ENCODE data around the gene FERMT1. TPM values are rescaled to one million over a fixed set of nuclear protein-coding genes. Genes with fewer than 3 reads are reported as not detected.

FERMT1 gene
- total and polyA plus RNA-seq, 2 donors (not counting 3 experiments of a cell fraction or from before 2014, with no cell fraction given), result 0.11 to 1.5 TPM

DNA sequence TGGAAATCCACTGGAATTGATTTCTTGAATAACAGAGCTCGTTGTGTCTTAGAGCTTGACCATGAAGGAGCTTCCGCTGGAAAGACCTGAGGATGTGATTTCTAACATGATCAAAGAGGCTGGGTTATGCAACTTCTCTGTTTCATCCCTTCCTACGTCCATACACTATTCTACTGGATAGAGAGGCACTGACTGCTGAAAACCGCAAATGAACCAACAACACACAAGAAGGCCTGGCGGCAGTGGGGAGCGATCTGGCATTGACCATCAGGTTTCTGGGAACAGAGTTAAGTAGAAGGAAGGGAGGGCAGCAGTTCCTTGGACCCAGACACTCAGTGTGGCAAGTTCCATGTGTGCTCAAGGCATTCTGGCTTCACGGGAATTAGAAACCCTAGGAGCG, 82.3 kb downstream of the FERMT1 start:
- Histone ChIP-seq H3K9me3 (replicated peaks; ENCODE audit: control insufficient read depth, insufficient read depth, low read length) (no peaks in the 10 kb centered on the region), H3K36me3 (ENCODE audit: control insufficient read depth in 2 of 2, extremely low read depth in 1 of 2, insufficient read depth in 2 of 2, low read length in 2 of 2) (peaks cover 10 to 26% of the 10 kb centered on the region in 2 experiments), H3K79me2 (ENCODE audit: control insufficient read depth, insufficient read depth, low read length) (no peaks in the 10 kb centered on the region), H3K4me1 (ENCODE audit: control insufficient read depth, extremely low read depth, insufficient read depth, low read length) (no peaks in the 10 kb centered on the region), H3K9ac (replicated peaks; ENCODE audit: extremely low read depth, insufficient read depth, low read length) (no peak overlapping the region), H3K9me1 (replicated peaks; ENCODE audit: control insufficient read depth, extremely low read depth, insufficient read depth, low read length) (no peaks in the 10 kb centered on the region), H3K27ac (ENCODE audit: insufficient read depth, low read depth, low read length) (no peak overlapping the region), H3K27me3 (ENCODE audit: control insufficient read depth in 2 of 2, insufficient read depth in 2 of 2, low read length in 2 of 2) (no peaks in the 10 kb centered on the region), H3K4me2 (ENCODE audit: insufficient read depth, low read length) (no peak overlapping the region), H2AFZ (ENCODE audit: low read depth, low read length) (no peak overlapping the region), H4K20me1 (replicated peaks; ENCODE audit: control insufficient read depth, extremely low read depth, insufficient read depth, low read length) (no peaks in the 10 kb centered on the region), H3K4me3 (replicated peaks in 1 of 3; ENCODE audit: insufficient read depth in 1 of 3, low read depth in 1 of 3, low read length in 3 of 3) (no peak overlapping the region)
- DNase-seq (ENCODE audit: low read depth, low spot score) (no peak), FAIRE-seq (no peak)
- no TSS peak for BruUV-seq (replicated peaks)
- TF ChIP-seq, protein P1, sequence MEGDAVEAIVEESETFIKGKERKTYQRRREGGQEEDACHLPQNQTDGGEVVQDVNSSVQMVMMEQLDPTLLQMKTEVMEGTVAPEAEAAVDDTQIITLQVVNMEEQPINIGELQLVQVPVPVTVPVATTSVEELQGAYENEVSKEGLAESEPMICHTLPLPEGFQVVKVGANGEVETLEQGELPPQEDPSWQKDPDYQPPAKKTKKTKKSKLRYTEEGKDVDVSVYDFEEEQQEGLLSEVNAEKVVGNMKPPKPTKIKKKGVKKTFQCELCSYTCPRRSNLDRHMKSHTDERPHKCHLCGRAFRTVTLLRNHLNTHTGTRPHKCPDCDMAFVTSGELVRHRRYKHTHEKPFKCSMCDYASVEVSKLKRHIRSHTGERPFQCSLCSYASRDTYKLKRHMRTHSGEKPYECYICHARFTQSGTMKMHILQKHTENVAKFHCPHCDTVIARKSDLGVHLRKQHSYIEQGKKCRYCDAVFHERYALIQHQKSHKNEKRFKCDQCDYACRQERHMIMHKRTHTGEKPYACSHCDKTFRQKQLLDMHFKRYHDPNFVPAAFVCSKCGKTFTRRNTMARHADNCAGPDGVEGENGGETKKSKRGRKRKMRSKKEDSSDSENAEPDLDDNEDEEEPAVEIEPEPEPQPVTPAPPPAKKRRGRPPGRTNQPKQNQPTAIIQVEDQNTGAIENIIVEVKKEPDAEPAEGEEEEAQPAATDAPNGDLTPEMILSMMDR (IDR thresholded peaks at IDR 0.05; ENCODE audit: extremely low read depth in 1 of 2, insufficient read depth in 1 of 2, low read depth in 1 of 2, low read length in 2 of 2), result no peak
- intact Hi-C loops (cut with micrococcal nuclease) (no loop called here), dilution Hi-C loops (cut with MboI; ENCODE audit: extremely low pct_ligation_motif_present, low sequenced_read_pairs) (no loop called here)
- ChIA-PET CTCF (no interaction called here), POLR2A (no interaction called here)

DNA sequence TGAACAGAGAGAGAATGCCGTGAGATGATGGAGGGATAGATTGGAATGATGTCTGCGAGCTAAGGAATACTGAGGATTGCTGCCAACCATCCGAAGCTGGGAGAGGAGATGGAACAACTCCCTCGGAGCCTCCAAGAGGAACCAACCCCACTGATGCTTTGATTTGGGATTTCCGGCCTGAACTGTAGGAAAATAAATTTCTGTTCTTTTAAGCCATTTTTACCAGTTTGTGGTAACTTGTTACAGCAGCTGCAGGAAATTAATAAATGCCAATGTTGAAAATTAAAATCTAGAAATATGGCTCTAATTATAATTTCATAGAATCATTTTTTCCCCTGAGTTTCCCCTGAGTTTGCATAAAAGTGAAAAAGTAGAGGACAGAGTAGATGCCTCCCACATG, 83.1 kb downstream of the FERMT1 start:
- TF ChIP-seq, protein P2, sequence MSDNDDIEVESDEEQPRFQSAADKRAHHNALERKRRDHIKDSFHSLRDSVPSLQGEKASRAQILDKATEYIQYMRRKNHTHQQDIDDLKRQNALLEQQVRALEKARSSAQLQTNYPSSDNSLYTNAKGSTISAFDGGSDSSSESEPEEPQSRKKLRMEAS (IDR thresholded peaks at IDR 0.05; ENCODE audit: insufficient read depth, insufficient read length), result no peak
- TF ChIP-seq POLR2AphosphoS5 (IDR thresholded peaks at IDR 0.05; ENCODE audit: insufficient read depth, low read depth, low read length) (no peak), GATA2 (IDR thresholded peaks at IDR 0.05; ENCODE audit: insufficient read depth, insufficient read length, low read depth, low read length) (no peak), JUN (IDR thresholded peaks at IDR 0.05; ENCODE audit: borderline replicate concordance, insufficient read depth, insufficient read length, low read depth) (no peak), EZH2 (IDR thresholded peaks at IDR 0.05; ENCODE audit: borderline replicate concordance, low read depth, low read length, severe bottlenecking) (no peak), FOS (IDR thresholded peaks at IDR 0.05; ENCODE audit: borderline replicate concordance, insufficient read depth, low read length) (no peak), POLR2A (IDR thresholded peaks at IDR 0.05; ENCODE audit: low read depth, low read length) (no peak)
- TF ChIP-seq, protein P1 (IDR thresholded peaks at IDR 0.05; ENCODE audit: extremely low read depth in 1 of 2, insufficient read depth in 1 of 2, low read depth in 1 of 2, low read length in 2 of 2), result no peak
- ChIA-PET POLR2A (no interaction called here), CTCF (no interaction called here)
- FAIRE-seq (no peak), DNase-seq (ENCODE audit: low read depth, low spot score) (no peak)
- Histone ChIP-seq H3K27me3 (ENCODE audit: control insufficient read depth in 2 of 2, insufficient read depth in 2 of 2, low read length in 2 of 2) (no peaks in the 10 kb centered on the region), H3K9me3 (replicated peaks; ENCODE audit: control insufficient read depth, insufficient read depth, low read length) (no peaks in the 10 kb centered on the region), H3K79me2 (ENCODE audit: control insufficient read depth, insufficient read depth, low read length) (no peaks in the 10 kb centered on the region), H3K4me1 (ENCODE audit: control insufficient read depth, extremely low read depth, insufficient read depth, low read length) (peaks cover 2% of the 10 kb centered on the region), H4K20me1 (replicated peaks; ENCODE audit: control insufficient read depth, extremely low read depth, insufficient read depth, low read length) (no peaks in the 10 kb centered on the region), H3K4me3 (replicated peaks in 1 of 3; ENCODE audit: insufficient read depth in 1 of 3, low read depth in 1 of 3, low read length in 3 of 3) (no peak overlapping the region), H2AFZ (ENCODE audit: low read depth, low read length) (no peak overlapping the region), H3K36me3 (ENCODE audit: control insufficient read depth in 2 of 2, extremely low read depth in 1 of 2, insufficient read depth in 2 of 2, low read length in 2 of 2) (peaks cover 11 to 26% of the 10 kb centered on the region in 2 experiments), H3K9me1 (replicated peaks; ENCODE audit: control insufficient read depth, extremely low read depth, insufficient read depth, low read length) (no peaks in the 10 kb centered on the region), H3K9ac (replicated peaks; ENCODE audit: extremely low read depth, insufficient read depth, low read length) (no peak overlapping the region), H3K27ac (ENCODE audit: insufficient read depth, low read depth, low read length) (no peak overlapping the region), H3K4me2 (ENCODE audit: insufficient read depth, low read length) (no peak overlapping the region)
- dilution Hi-C loops (cut with MboI; ENCODE audit: extremely low pct_ligation_motif_present, low sequenced_read_pairs) (no loop called here), intact Hi-C loops (cut with micrococcal nuclease) (no loop called here)
- no TSS peak for BruUV-seq (replicated peaks)

All from endothelial cell of umbilical vein (primary cell).